Endothelial cell of umbilical vein (primary cell): ENCODE data around the gene HK1. TPM values are rescaled to one million over a fixed set of nuclear protein-coding genes. Genes with fewer than 3 reads are reported as not detected.

ENCODE experiments used
- BruUV-seq: library from RNA; stranded (reverse); fragments of 400-500 nt; replicated peaks from 2 replicates; lab custom pipeline; 2021; lab: Mats Ljungman, UMichigan
- CTCF ChIA-PET: fragments of 300-600, 350-600 bp; sonication (Branson Sonifier 250); formaldehyde crosslinking; loops from one replicate; lab custom pipeline; 2021; ENCODE audit warnings: antibody characterized with exemption, inconsistent platforms; lab: Charles Lee
- POLR2A ChIA-PET: fragments of 300-600, 350-600 bp; sonication (Branson Sonifier 250); formaldehyde crosslinking; loops from one replicate; lab custom pipeline; 2021; ENCODE audit warnings: antibody characterized with exemption, inconsistent platforms; lab: Charles Lee
- DNase-seq: peaks from one replicate; pipeline ENCODE4 v3.0.0-alpha.2; 2011; ENCODE audit warnings: low read depth, low spot score
- FAIRE-seq: peaks from 2 replicates; lab custom pipeline; 2011; peaks lifted over from hg19 to GRCh38; lab: Jason Lieb, UNC
- H2AFZ ChIP-seq: 2 replicates; pipeline ENCODE4 v1.6.0; 2012; ENCODE audit warnings: low read depth, low read length, control low read depth, inconsistent platforms
- H3K27ac ChIP-seq: 2 replicates; pipeline ENCODE4 v1.5.1; 2011; ENCODE audit warnings: low read depth, mild to moderate bottlenecking, control low read depth, low read length, moderate library complexity; ENCODE audit not compliant: insufficient read depth
- H3K27me3 ChIP-seq, 2 experiments: 2 replicates each; pipeline versions ENCODE4 v1.6.0 to v1.6.1; 2011; ENCODE audit warnings: low read length in 2 of 2, mixed read lengths in 1 of 2; ENCODE audit not compliant: control insufficient read depth in 2 of 2, insufficient read depth in 2 of 2
- H3K36me3 ChIP-seq, 2 experiments: 2 replicates in 1 of 2; 3 replicates in 1 of 2; pipeline ENCODE4 v1.5.1; 2011; ENCODE audit warnings: low read length in 2 of 2, mild to moderate bottlenecking in 1 of 2, moderate library complexity in 1 of 2; ENCODE audit not compliant: control insufficient read depth in 2 of 2, insufficient read depth in 2 of 2; ENCODE audit errors: extremely low read depth in 1 of 2
- H3K4me1 ChIP-seq: 3 replicates; pipeline ENCODE4 v1.5.1; 2011; ENCODE audit warnings: mild to moderate bottlenecking, low read length; ENCODE audit not compliant: control insufficient read depth, insufficient read depth; ENCODE audit errors: extremely low read depth
- H3K4me2 ChIP-seq: 2 replicates; pipeline ENCODE4 v1.6.1; 2011; ENCODE audit warnings: low read length, control low read depth, mixed read lengths; ENCODE audit not compliant: insufficient read depth
- H3K4me3 ChIP-seq, 3 experiments: fragments of 200-600 bp in 1 of 3; sonication (generic), shearing (Covaris generic) in 1 of 3; replicated peaks in 1 of 3; 2 replicates each; pipeline ENCODE4 v1.5.1; 2011 to 2016; ENCODE audit warnings: control low read depth in 3 of 3, low read length in 3 of 3, mild to moderate bottlenecking in 2 of 3, inconsistent platforms in 1 of 3, low read depth in 1 of 3, moderate library complexity in 1 of 3; ENCODE audit not compliant: insufficient read depth in 1 of 3
- H3K79me2 ChIP-seq: 2 replicates; pipeline ENCODE4 v1.6.0; 2012; ENCODE audit warnings: low read length, inconsistent platforms; ENCODE audit not compliant: control insufficient read depth, insufficient read depth
- H3K9ac ChIP-seq: replicated peaks from 2 replicates; pipeline ENCODE3; 2011; ENCODE audit warnings: low read length, control low read depth; ENCODE audit not compliant: insufficient read depth; ENCODE audit errors: extremely low read depth
- H3K9me1 ChIP-seq: replicated peaks from 3 replicates; pipeline ENCODE4 v1.6.0; 2011; ENCODE audit warnings: mild to moderate bottlenecking, low read length; ENCODE audit not compliant: control insufficient read depth, insufficient read depth; ENCODE audit errors: extremely low read depth
- H3K9me3 ChIP-seq: replicated peaks from 2 replicates; pipeline ENCODE4 v1.5.1; 2012; ENCODE audit warnings: low read length, inconsistent platforms; ENCODE audit not compliant: control insufficient read depth, insufficient read depth
- H4K20me1 ChIP-seq: replicated peaks from 2 replicates; pipeline ENCODE3; 2011; ENCODE audit warnings: mild to moderate bottlenecking, low read length; ENCODE audit not compliant: control insufficient read depth, insufficient read depth; ENCODE audit errors: extremely low read depth
- CTCF ChIP-seq, 2 donors: IDR thresholded peaks; 1 replicate in 1 of 2; 2 replicates in 1 of 2; pipeline ENCODE4 v1.5.1; 2011; ENCODE audit warnings: low read length in 2 of 2, mild to moderate bottlenecking in 2 of 2, moderate library complexity in 2 of 2, control low read depth in 1 of 2, inconsistent platforms in 1 of 2, low read depth in 1 of 2; ENCODE audit not compliant: insufficient read depth in 1 of 2; ENCODE audit errors: extremely low read depth in 1 of 2
- EZH2 ChIP-seq: IDR thresholded peaks from 2 replicates; pipeline ENCODE4 v1.6.1; 2012; ENCODE audit warnings: borderline replicate concordance, low read depth, mild to moderate bottlenecking, moderate library complexity, low read length, inconsistent platforms; ENCODE audit not compliant: severe bottlenecking
- FOS ChIP-seq: IDR thresholded peaks from 2 replicates; pipeline ENCODE4 v1.6.1; 2011; ENCODE audit warnings: mild to moderate bottlenecking, low read length, moderate library complexity, borderline replicate concordance; ENCODE audit not compliant: insufficient read depth
- GATA2 ChIP-seq: IDR thresholded peaks from 2 replicates; pipeline ENCODE4 v1.7.0; 2011; ENCODE audit warnings: low read depth, mild to moderate bottlenecking, moderate library complexity, mixed read lengths, low read length; ENCODE audit not compliant: insufficient read length, insufficient read depth
- JUN ChIP-seq: IDR thresholded peaks from 2 replicates; pipeline ENCODE4 v1.6.1; 2011; ENCODE audit warnings: borderline replicate concordance, low read depth; ENCODE audit not compliant: insufficient read length, insufficient read depth
- MAX ChIP-seq: IDR thresholded peaks from 2 replicates; pipeline ENCODE4 v1.6.1; 2011; ENCODE audit not compliant: insufficient read depth, insufficient read length
- MYC ChIP-seq: IDR thresholded peaks from one replicate; pipeline ENCODE4 v1.6.1; 2011; ENCODE audit warnings: mild to moderate bottlenecking, low read depth, low read length
- POLR2A ChIP-seq: IDR thresholded peaks from 2 replicates; pipeline ENCODE4 v1.6.1; 2012; ENCODE audit warnings: low read depth, mild to moderate bottlenecking, control low read depth, low read length
- POLR2AphosphoS5 ChIP-seq: IDR thresholded peaks from 2 replicates; pipeline ENCODE4 v1.6.1; 2012; ENCODE audit warnings: low read depth, mild to moderate bottlenecking, control low read depth, low read length, moderate library complexity; ENCODE audit not compliant: insufficient read depth
- dilution Hi-C: fragments of 300-500 bp; cut with MboI; formaldehyde crosslinking; loops from one replicate; pipeline ENCODE4 v1.15.0; 2019; ENCODE audit warnings: low sequenced_read_pairs; ENCODE audit not compliant: extremely low pct_ligation_motif_present
- intact Hi-C: fragments of 100-400 bp; cut with micrococcal nuclease; formaldehyde crosslinking; loops from one replicate; pipeline ENCODE4 v1.10.0; 2022
- polyA plus RNA-seq, 4 experiments: library from polyadenylated mRNA; depleted of rRNA in 3 of 4; stranded (reverse) in 3 of 4; unstranded in 1 of 4; fragments of >200 nt; gene quantifications; 2 replicates each; pipeline versions ENCODE4 v1.2.1 to v1.2.3, GENCODE V29; 2011 to 2012; ENCODE audit warnings: missing spikeins in 1 of 4
- total RNA-seq: library from RNA; stranded (reverse); gene quantifications from 2 replicates; pipeline ENCODE4 v1.2.3, GENCODE V29; 2021

Gene HK1
- total and polyA plus RNA-seq, 2 donors (not counting 3 experiments of a cell fraction or from before 2014, with no cell fraction given): 50.8 to 121 TPM

- Histone ChIP-seq H4K20me1 (no peaks in the 10 kb centered on the region), H3K27ac (no peak overlapping the region), H3K36me3 (no peaks in the 10 kb centered on the region), H3K9ac (no peak overlapping the region), H3K27me3 (no peaks in the 10 kb centered on the region), H2AFZ (peak overlapping the region; percentile 83), H3K9me1 (no peaks in the 10 kb centered on the region), H3K4me1 (peaks cover 48% of the 10 kb centered on the region), H3K4me2 (peak overlapping the region; percentile 57), H3K9me3 (no peaks in the 10 kb centered on the region), H3K79me2 (peaks cover 37% of the 10 kb centered on the region), H3K4me3 (peak overlapping the region in 2 of 3 experiments; percentile 47 to 92)
- dilution Hi-C loops: loop anchor here (10.0 kb wide), 1 partner anchor 47 kb away; no protein-coding TSS in a partner anchor
- no peak for FAIRE-seq
- intact Hi-C loops: loop anchor here (2.0 kb wide), 1 partner anchor 47 kb away; no protein-coding TSS in a partner anchor
- no TSS peak for BruUV-seq
- CTCF ChIA-PET: interaction anchor here (1.1 to 2.1 kb wide), 3 partner anchors 10 to 78 kb away, joined by 3 to 8 read pairs (median 3); no protein-coding TSS in a partner anchor
- POLR2A ChIA-PET: no interaction called here
- no peak for TF ChIP-seq POLR2AphosphoS5
- no peak for TF ChIP-seq MAX
- TF ChIP-seq FOS: no peak
- no peak for TF ChIP-seq JUN
- no peak for TF ChIP-seq EZH2
- no peak for TF ChIP-seq MYC
- no peak for TF ChIP-seq GATA2
- no peak for TF ChIP-seq POLR2A
- TF ChIP-seq CTCF (IDR thresholded peaks at IDR 0.05; ENCODE audit: extremely low read depth in 1 of 2, insufficient read depth in 1 of 2, low read depth in 1 of 2, low read length in 2 of 2): no peak
- DNase-seq: no peak
Measured at GRCh38 chr10:69317626-69318105, 39.4 kb downstream of the HK1 start.
